HT-29 (cell line): ENCODE results near the gene C11orf91. TPM values are rescaled to one million over a fixed set of nuclear protein-coding genes. Genes with fewer than 3 reads are reported as not detected.
A peak's percentile ranks its signal among the peaks of the same experiment; 100 is the strongest.
"Not testable (repeated sequence)": the region's sequence is repeated elsewhere in the genome, so short reads cannot be mapped to it uniquely, and the experiment has no call there.

Experiments
- DNase-seq: peaks from one replicate; pipeline ENCODE4 v3.0.0-alpha.2; 2015; ENCODE audit warnings: low spot score
- total RNA-seq: library from RNA; depleted of rRNA; stranded (reverse); fragments of >200 nt; shearing (Covaris generic); gene quantifications from 2 replicates; pipeline ENCODE4 v1.2.3, GENCODE V29; 2014

C11orf91 gene
- total RNA-seq, 1 experiment from 2014 or later = not detected

- DNase-seq = no peak
These were observed 21.4 kb upstream of the C11orf91 start for GRCh38 chr11:33721984-33722383.

GRCh38 chr11:33721426-33721825, 20.8 kb upstream of the C11orf91 start:
- DNase-seq = no peak

GRCh38 chr11:33719587-33719986, 19.0 kb upstream of the C11orf91 start:
- DNase-seq = no peak

GRCh38 chr11:33718440-33718839, 17.8 kb upstream of the C11orf91 start:
- DNase-seq = no peak

- DNase-seq = no peak
These were observed 15.6 kb upstream of the C11orf91 start for GRCh38 chr11:33716243-33716642.

- no peak for DNase-seq
These were observed 13.3 kb upstream of the C11orf91 start for GRCh38 chr11:33713856-33714398.

- DNase-seq = no peak
These were observed 12.7 kb upstream of the C11orf91 start for GRCh38 chr11:33713151-33713855.

GRCh38 chr11:33712436-33712835, 11.8 kb upstream of the C11orf91 start:
- DNase-seq = no peak

GRCh38 chr11:33709466-33709865, 8.8 kb upstream of the C11orf91 start:
- no peak for DNase-seq

GRCh38 chr11:33708985-33709384, 8.4 kb upstream of the C11orf91 start:
- DNase-seq = no peak

- DNase-seq = not testable (repeated sequence)
These were observed 7.2 kb upstream of the C11orf91 start for GRCh38 chr11:33707831-33708230.

- no peak for DNase-seq
These were observed 6.3 kb upstream of the C11orf91 start for GRCh38 chr11:33706966-33707365.

GRCh38 chr11:33706546-33706945, 5.9 kb upstream of the C11orf91 start:
- no peak for DNase-seq

GRCh38 chr11:33704240-33705002, 3.8 kb upstream of the C11orf91 start:
- no peak for DNase-seq

- peak; percentile 61 for DNase-seq
These were observed 3.2 kb upstream of the C11orf91 start for GRCh38 chr11:33703788-33704187.

- DNase-seq = peak; percentile 50
These were observed 2.6 kb upstream of the C11orf91 start for GRCh38 chr11:33703234-33703633.

GRCh38 chr11:33701302-33702230, 940 bp upstream of the C11orf91 start:
- DNase-seq = peak; percentile 73

- no peak for DNase-seq
These were observed 544 bp downstream of the C11orf91 start for GRCh38 chr11:33700063-33700501.

- peak; percentile 62 for DNase-seq
These were observed 1.0 kb downstream of the C11orf91 start for GRCh38 chr11:33699515-33700062.

GRCh38 chr11:33698921-33699320, 1.7 kb downstream of the C11orf91 start:
- no peak for DNase-seq

GRCh38 chr11:33697997-33698396, 2.6 kb downstream of the C11orf91 start:
- no peak for DNase-seq
